RWPE2 (cell line): ENCODE data around the gene SLC39A12.
"Not testable (repeated sequence)": the region's sequence is repeated elsewhere in the genome, so short reads cannot be mapped to it uniquely, and the experiment has no call there.

Experiments
- ATAC-seq: fragments of 200-7000 bp; cut with Tn5 transposase; 3 replicates; pipeline ENCODE4 v1.9.1; 2021; ENCODE audit warnings: low read depth
- DNase-seq: peaks from one replicate; pipeline ENCODE4 v3.0.0-alpha.2; 2020; ENCODE audit warnings: low spot score
- H3K27ac ChIP-seq: fragments of 450-650 bp; 2 replicates; pipeline ENCODE4 v1.5.1; 2017; ENCODE audit warnings: mild to moderate bottlenecking; ENCODE audit not compliant: poor library complexity, severe bottlenecking
- H3K27me3 ChIP-seq: fragments of 250-450 bp; sonication (Bioruptor Pico); 2 replicates; pipeline ENCODE4 v1.5.1; 2021; ENCODE audit warnings: mild to moderate bottlenecking, moderate library complexity; ENCODE audit not compliant: insufficient read depth, poor library complexity, severe bottlenecking
- H3K36me3 ChIP-seq: fragments of 250-450 bp; sonication (Bioruptor Pico); 2 replicates; pipeline ENCODE4 v1.5.1; 2020; ENCODE audit warnings: low read depth, mild to moderate bottlenecking, moderate library complexity
- H3K4me1 ChIP-seq: fragments of 250-450 bp; sonication (Bioruptor Pico); 2 replicates; pipeline ENCODE4 v1.5.1; 2021; ENCODE audit warnings: mild to moderate bottlenecking, moderate library complexity; ENCODE audit not compliant: insufficient read depth, poor library complexity, severe bottlenecking
- H3K4me3 ChIP-seq: fragments of 250-450 bp; sonication (Bioruptor Pico); 2 replicates; pipeline ENCODE4 v1.5.1; 2021; ENCODE audit warnings: mild to moderate bottlenecking, moderate library complexity; ENCODE audit not compliant: severe bottlenecking
- H3K9me3 ChIP-seq: fragments of 250-450 bp; sonication (Bioruptor Pico); 2 replicates; pipeline ENCODE4 v1.5.1; 2021; ENCODE audit warnings: mild to moderate bottlenecking, moderate library complexity; ENCODE audit not compliant: severe bottlenecking
- TF ChIP-seq, protein P1 (sequence below): fragments of 450-650 bp; IDR thresholded peaks from one replicate; pipeline ENCODE4 v1.5.1; 2017; ENCODE audit warnings: mild to moderate bottlenecking, moderate library complexity; ENCODE audit not compliant: poor library complexity, severe bottlenecking

SLC39A12 gene

DNA sequence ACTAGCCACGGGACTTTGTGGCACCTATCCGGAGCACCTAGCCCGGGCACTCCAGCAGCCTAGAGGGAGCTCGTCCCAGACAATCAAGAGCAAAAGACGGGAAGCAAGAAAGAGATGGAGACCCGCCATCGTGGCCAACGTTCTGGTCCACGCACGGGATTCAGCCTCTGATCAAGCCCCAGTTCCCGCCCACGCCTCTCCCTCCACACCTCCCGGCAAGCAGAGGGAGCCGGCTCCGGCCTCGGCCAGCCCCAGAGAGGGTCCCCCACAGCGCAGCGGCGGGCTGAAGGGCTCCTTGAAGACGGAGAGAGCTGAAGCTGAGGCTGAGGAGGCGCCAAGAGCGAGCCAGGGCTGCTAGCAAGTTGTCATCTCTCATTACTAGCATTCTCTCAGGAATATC lies 992 bp upstream of the SLC39A12 start:
- TF ChIP-seq, protein P1, sequence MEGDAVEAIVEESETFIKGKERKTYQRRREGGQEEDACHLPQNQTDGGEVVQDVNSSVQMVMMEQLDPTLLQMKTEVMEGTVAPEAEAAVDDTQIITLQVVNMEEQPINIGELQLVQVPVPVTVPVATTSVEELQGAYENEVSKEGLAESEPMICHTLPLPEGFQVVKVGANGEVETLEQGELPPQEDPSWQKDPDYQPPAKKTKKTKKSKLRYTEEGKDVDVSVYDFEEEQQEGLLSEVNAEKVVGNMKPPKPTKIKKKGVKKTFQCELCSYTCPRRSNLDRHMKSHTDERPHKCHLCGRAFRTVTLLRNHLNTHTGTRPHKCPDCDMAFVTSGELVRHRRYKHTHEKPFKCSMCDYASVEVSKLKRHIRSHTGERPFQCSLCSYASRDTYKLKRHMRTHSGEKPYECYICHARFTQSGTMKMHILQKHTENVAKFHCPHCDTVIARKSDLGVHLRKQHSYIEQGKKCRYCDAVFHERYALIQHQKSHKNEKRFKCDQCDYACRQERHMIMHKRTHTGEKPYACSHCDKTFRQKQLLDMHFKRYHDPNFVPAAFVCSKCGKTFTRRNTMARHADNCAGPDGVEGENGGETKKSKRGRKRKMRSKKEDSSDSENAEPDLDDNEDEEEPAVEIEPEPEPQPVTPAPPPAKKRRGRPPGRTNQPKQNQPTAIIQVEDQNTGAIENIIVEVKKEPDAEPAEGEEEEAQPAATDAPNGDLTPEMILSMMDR, result no peak
- no peaks in the 10 kb centered on the region for H3K36me3 ChIP-seq
- H3K9me3 ChIP-seq, result no peaks in the 10 kb centered on the region
- H3K4me1 ChIP-seq, result no peaks in the 10 kb centered on the region
- no peaks in the 10 kb centered on the region for H3K27me3 ChIP-seq
- ATAC-seq (no peak), DNase-seq (no peak)
- H3K4me3 ChIP-seq, result no peak overlapping the region
- no peak overlapping the region for H3K27ac ChIP-seq

- H3K27me3 ChIP-seq, ATAC-seq, H3K4me1 ChIP-seq, H3K9me3 ChIP-seq, H3K36me3 ChIP-seq, H3K4me3 ChIP-seq, DNase-seq, H3K27ac ChIP-seq: not testable (repeated sequence)
These were observed 2.7 kb downstream of the SLC39A12 start for GRCh38 chr10:17954372-17954771.

- Histone ChIP-seq H3K4me3 (no peak overlapping the region), H3K36me3 (no peaks in the 10 kb centered on the region), H3K27me3 (no peaks in the 10 kb centered on the region), H3K4me1 (no peaks in the 10 kb centered on the region), H3K27ac (no peak overlapping the region), H3K9me3 (no peaks in the 10 kb centered on the region)
- TF ChIP-seq, protein P1, result no peak
- DNase-seq (no peak), ATAC-seq (no peak)
These were observed 3.1 kb downstream of the SLC39A12 start for GRCh38 chr10:17954861-17955260.

DNA sequence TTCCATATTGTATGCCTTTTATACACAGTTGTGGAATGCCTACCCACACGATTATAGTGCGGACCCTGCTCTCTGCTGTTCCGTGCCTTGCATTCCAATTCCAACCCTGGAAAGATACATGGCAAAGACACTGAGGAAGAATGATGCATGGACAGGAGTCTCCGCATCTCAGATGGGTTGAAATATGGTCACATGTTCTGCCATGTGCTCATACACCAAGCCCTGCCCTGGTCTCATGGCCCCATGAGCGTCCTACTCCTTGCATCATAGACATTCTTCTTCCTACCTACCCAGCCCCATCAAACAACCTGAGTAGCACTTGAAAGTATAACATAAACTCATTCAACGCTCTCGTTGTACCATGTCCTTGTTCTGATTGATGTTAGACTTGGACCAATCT lies 6.3 kb downstream of the SLC39A12 start:
- ATAC-seq (no peak), DNase-seq (no peak)
- Histone ChIP-seq H3K9me3 (no peaks in the 10 kb centered on the region), H3K27me3 (no peaks in the 10 kb centered on the region), H3K4me1 (no peaks in the 10 kb centered on the region), H3K27ac (no peak overlapping the region), H3K36me3 (no peaks in the 10 kb centered on the region), H3K4me3 (no peak overlapping the region)
- TF ChIP-seq, protein P1, result no peak

- no peak overlapping the region for H3K4me3 ChIP-seq
- no peaks in the 10 kb centered on the region for H3K27me3 ChIP-seq
- H3K36me3 ChIP-seq, result no peaks in the 10 kb centered on the region
- H3K27ac ChIP-seq, result no peak overlapping the region
- TF ChIP-seq, protein P1, result no peak
- H3K9me3 ChIP-seq, result no peaks in the 10 kb centered on the region
- H3K4me1 ChIP-seq, result no peaks in the 10 kb centered on the region
- no peak for ATAC-seq
- DNase-seq, result no peak
These were observed 8.2 kb downstream of the SLC39A12 start for GRCh38 chr10:17959870-17960269.
